HepG2 (cell line): ENCODE data around the gene ANAPC16. TPM values are rescaled to one million over a fixed set of nuclear protein-coding genes. Genes with fewer than 3 reads are reported as not detected.
A peak's percentile ranks its signal among the peaks of the same experiment; 100 is the strongest.

Experiments
- AGO2 ChIP-seq: fragments of 200-400 bp; formaldehyde crosslinking; optimal IDR thresholded peaks from 2 replicates; pipeline ENCODE3; 2017; ENCODE audit warnings: mild to moderate bottlenecking, low read depth, low read length, moderate library complexity
- CHD2 ChIP-seq: IDR thresholded peaks from 2 replicates; pipeline ENCODE4 v1.6.1; 2011; ENCODE audit warnings: low read depth, low read length, improper control_type of control experiment
- DPF2 ChIP-seq: sonication (generic); formaldehyde crosslinking; IDR thresholded peaks from 2 replicates; pipeline ENCODE4 v1.4.0; 2020; ENCODE audit warnings: mild to moderate bottlenecking, low read depth, missing genetic modification reagents, borderline replicate concordance
- ELF1 ChIP-seq: sonication (generic); formaldehyde crosslinking; IDR thresholded peaks from 2 replicates; pipeline ENCODE4 v1.4.0; 2020; ENCODE audit warnings: missing genetic modification reagents
- FOXP1 ChIP-seq, 2 experiments: fragments of 450-650 bp in 1 of 2; IDR thresholded peaks; 2 replicates each; pipeline ENCODE4 v1.6.1; 2017 to 2018; ENCODE audit warnings: antibody characterized with exemption in 1 of 2
- HDAC2 ChIP-seq: sonication (generic); formaldehyde crosslinking; IDR thresholded peaks from 2 replicates; pipeline ENCODE4 v1.4.0; 2020; ENCODE audit warnings: missing genetic modification reagents
- HOXD1 ChIP-seq: sonication (generic); formaldehyde crosslinking; IDR thresholded peaks from 2 replicates; pipeline ENCODE4 v1.5.0; 2020; ENCODE audit warnings: missing genetic modification reagents
- KLF15 ChIP-seq: sonication (generic); formaldehyde crosslinking; IDR thresholded peaks from 2 replicates; pipeline ENCODE4 v1.8.1; 2023; ENCODE audit warnings: borderline replicate concordance, mild to moderate bottlenecking, inconsistent platforms, missing genetic modification reagents, mixed read lengths
- KLF16 ChIP-seq, 2 experiments: sonication (generic) in 1 of 2; formaldehyde crosslinking in 1 of 2; IDR thresholded peaks; 2 replicates each; pipeline versions ENCODE4 v1.6.1 to v1.8.0; 2016 to 2023; ENCODE audit warnings: missing genetic modification reagents in 2 of 2, missing compliant biosample characterization in 1 of 2
- MIER2 ChIP-seq: IDR thresholded peaks from 2 replicates; pipeline ENCODE4 v1.6.1; 2016; ENCODE audit warnings: missing biosample characterization, missing genetic modification reagents
- NFRKB ChIP-seq: fragments of 450-650 bp; IDR thresholded peaks from 2 replicates; pipeline ENCODE4 v1.6.1; 2017
- PITX1 ChIP-seq: sonication (generic); formaldehyde crosslinking; IDR thresholded peaks from 2 replicates; pipeline ENCODE4 v1.5.1; 2020; ENCODE audit warnings: mild to moderate bottlenecking, missing genetic modification reagents
- RCOR2 ChIP-seq: IDR thresholded peaks from 2 replicates; pipeline ENCODE4 v1.6.1; 2016; ENCODE audit warnings: missing biosample characterization, missing genetic modification reagents
- SETDB1 ChIP-seq: sonication (generic); formaldehyde crosslinking; IDR thresholded peaks from 2 replicates; pipeline ENCODE4 v1.5.1; 2020; ENCODE audit warnings: missing genetic modification reagents, mild to moderate bottlenecking, borderline replicate concordance
- SP1 ChIP-seq, 2 experiments: fragments of 450-650 bp in 1 of 2; sonication (generic) in 1 of 2; formaldehyde crosslinking in 1 of 2; IDR thresholded peaks; 2 replicates each; pipeline versions ENCODE4 v1.4.0 to v1.6.1; 2016 to 2020; ENCODE audit warnings: missing genetic modification reagents in 1 of 2
- ZNF282 ChIP-seq: fragments of 450-650 bp; IDR thresholded peaks from 2 replicates; pipeline ENCODE4 v1.6.1; 2018; ENCODE audit not compliant: partially characterized antibody
- ZNF543 ChIP-seq: sonication (generic); formaldehyde crosslinking; IDR thresholded peaks from 2 replicates; pipeline ENCODE4 v1.4.0; 2020; ENCODE audit warnings: mild to moderate bottlenecking, missing genetic modification reagents
- ZNF569 ChIP-seq: sonication (generic); formaldehyde crosslinking; IDR thresholded peaks from 2 replicates; pipeline ENCODE4 v1.5.0; 2020; ENCODE audit warnings: mild to moderate bottlenecking, missing genetic modification reagents, moderate library complexity, borderline replicate concordance
- ZNF891 ChIP-seq: sonication (generic); formaldehyde crosslinking; IDR thresholded peaks from 2 replicates; pipeline ENCODE4 v1.5.0; 2020; ENCODE audit warnings: mild to moderate bottlenecking, missing genetic modification reagents
- polyA plus RNA-seq, 8 experiments: library from polyadenylated mRNA; depleted of rRNA in 3 of 8; stranded (reverse) in 7 of 8; unstranded in 1 of 8; fragments of >200 nt; fragmentation: Illumina TruSeq in 4 of 8; extraction: Trizol in 4 of 8; gene quantifications; 2 replicates each; pipeline versions ENCODE4 v1.2.1 to v1.2.3, GENCODE V29; 2011 to 2016; ENCODE audit warnings: low read depth in 4 of 8, missing spikeins in 1 of 8, mixed read lengths in 1 of 8; ENCODE audit not compliant: insufficient read depth in 1 of 8
- total RNA-seq, 5 experiments: library from RNA; depleted of rRNA; stranded (reverse); fragments of >200 nt; fragmentation: Illumina TruSeq; extraction: Trizol; gene quantifications; 2 replicates each; pipeline ENCODE4 v1.2.3, GENCODE V29; 2016; ENCODE audit warnings: low read depth in 1 of 5
- TF ChIP-seq, protein P1 (sequence below): fragments of 450-650 bp; IDR thresholded peaks from 2 replicates; pipeline ENCODE4 v1.6.1; 2017; ENCODE audit warnings: mild to moderate bottlenecking
- TF ChIP-seq, protein P2 (sequence below): sonication (generic); formaldehyde crosslinking; IDR thresholded peaks from 2 replicates; pipeline ENCODE4 v1.5.0; 2020; ENCODE audit warnings: mild to moderate bottlenecking, missing genetic modification reagents, borderline replicate concordance
- TF ChIP-seq, protein P3 (sequence below): sonication (generic); formaldehyde crosslinking; conservative IDR thresholded peaks from 2 replicates; pipeline ENCODE4 v1.8.0; 2022; ENCODE audit warnings: mild to moderate bottlenecking, moderate library complexity, missing genetic modification reagents

The ANAPC16 gene
- total and polyA plus RNA-seq, 2 of the 13 experiments (the other 11 are each of a cell fraction or from before 2014, with no cell fraction given): 74.8 to 89.4 TPM

DNA sequence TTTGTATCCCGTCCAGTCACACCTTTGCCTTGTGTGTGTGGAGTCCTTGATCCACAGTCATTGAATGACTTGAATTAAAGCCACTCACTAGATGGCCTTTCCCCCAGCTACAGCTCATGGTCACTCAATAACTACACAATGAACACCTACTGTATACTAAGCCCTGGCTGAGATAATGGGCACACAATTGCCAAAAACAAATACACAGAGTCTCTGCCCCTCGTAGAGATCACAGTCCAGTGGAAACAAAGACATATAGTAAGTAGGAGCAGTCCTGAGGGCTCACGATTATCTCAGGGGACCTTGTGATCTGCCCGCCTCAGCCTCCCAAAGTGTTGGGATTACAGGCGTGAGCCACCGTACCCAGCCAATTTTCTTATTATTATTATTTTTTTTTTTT, 35.8 kb downstream of the ANAPC16 start (continued):
- TF ChIP-seq SETDB1 (CRISPR knock-in tag) (no peak), PITX1 (peak; percentile 85), KLF15 (no peak), HOXD1 (CRISPR knock-in tag) (no peak), ELF1 (no peak), CHD2 (no peak), NFRKB (no peak), FOXP1 (IDR thresholded peaks at IDR 0.05) (no peak), FOXP1 (CRISPR knock-in tag; IDR thresholded peaks at IDR 0.05) (peak; percentile 84), ZNF543 (no peak), ZNF282 (no peak), DPF2 (CRISPR knock-in tag) (peak; percentile 64; the same call in 1 of the 2 replicates), MIER2 (CRISPR knock-in tag) (0 out of 2 replicates have a peak, but pooled peaks have one; percentile 38), SP1 (IDR thresholded peaks at IDR 0.05) (no peak), SP1 (CRISPR knock-in tag; IDR thresholded peaks at IDR 0.05) (no peak), RCOR2 (peak; percentile 45; the same call in 1 of the 2 replicates), ZNF891 (CRISPR knock-in tag) (no peak), KLF16 (CRISPR knock-in tag; IDR thresholded peaks at IDR 0.05) (peak in 1 of 2 experiments; percentile 48; a peak in 1 of 4 replicates), ZNF569 (CRISPR knock-in tag) (no peak), HDAC2 (CRISPR knock-in tag) (peak; percentile 78), AGO2 (no peak)
- TF ChIP-seq, protein P1, sequence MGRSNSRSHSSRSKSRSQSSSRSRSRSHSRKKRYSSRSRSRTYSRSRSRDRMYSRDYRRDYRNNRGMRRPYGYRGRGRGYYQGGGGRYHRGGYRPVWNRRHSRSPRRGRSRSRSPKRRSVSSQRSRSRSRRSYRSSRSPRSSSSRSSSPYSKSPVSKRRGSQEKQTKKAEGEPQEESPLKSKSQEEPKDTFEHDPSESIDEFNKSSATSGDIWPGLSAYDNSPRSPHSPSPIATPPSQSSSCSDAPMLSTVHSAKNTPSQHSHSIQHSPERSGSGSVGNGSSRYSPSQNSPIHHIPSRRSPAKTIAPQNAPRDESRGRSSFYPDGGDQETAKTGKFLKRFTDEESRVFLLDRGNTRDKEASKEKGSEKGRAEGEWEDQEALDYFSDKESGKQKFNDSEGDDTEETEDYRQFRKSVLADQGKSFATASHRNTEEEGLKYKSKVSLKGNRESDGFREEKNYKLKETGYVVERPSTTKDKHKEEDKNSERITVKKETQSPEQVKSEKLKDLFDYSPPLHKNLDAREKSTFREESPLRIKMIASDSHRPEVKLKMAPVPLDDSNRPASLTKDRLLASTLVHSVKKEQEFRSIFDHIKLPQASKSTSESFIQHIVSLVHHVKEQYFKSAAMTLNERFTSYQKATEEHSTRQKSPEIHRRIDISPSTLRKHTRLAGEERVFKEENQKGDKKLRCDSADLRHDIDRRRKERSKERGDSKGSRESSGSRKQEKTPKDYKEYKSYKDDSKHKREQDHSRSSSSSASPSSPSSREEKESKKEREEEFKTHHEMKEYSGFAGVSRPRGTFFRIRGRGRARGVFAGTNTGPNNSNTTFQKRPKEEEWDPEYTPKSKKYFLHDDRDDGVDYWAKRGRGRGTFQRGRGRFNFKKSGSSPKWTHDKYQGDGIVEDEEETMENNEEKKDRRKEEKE: no peak
- TF ChIP-seq, protein P2, sequence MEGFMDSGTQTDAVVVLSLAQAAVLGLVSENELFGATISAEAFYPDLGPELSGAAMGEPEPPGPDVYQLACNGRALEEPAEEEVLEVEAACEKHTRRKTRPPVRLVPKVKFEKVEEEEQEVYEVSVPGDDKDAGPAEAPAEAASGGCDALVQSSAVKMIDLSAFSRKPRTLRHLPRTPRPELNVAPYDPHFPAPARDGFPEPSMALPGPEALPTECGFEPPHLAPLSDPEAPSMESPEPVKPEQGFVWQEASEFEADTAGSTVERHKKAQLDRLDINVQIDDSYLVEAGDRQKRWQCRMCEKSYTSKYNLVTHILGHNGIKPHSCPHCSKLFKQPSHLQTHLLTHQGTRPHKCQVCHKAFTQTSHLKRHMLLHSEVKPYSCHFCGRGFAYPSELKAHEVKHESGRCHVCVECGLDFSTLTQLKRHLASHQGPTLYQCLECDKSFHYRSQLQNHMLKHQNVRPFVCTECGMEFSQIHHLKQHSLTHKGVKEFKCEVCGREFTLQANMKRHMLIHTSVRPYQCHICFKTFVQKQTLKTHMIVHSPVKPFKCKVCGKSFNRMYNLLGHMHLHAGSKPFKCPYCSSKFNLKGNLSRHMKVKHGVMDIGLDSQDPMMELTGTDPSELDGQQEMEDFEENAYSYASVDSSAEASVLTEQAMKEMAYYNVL (CRISPR knock-in tag): no peak
- TF ChIP-seq, protein P3, sequence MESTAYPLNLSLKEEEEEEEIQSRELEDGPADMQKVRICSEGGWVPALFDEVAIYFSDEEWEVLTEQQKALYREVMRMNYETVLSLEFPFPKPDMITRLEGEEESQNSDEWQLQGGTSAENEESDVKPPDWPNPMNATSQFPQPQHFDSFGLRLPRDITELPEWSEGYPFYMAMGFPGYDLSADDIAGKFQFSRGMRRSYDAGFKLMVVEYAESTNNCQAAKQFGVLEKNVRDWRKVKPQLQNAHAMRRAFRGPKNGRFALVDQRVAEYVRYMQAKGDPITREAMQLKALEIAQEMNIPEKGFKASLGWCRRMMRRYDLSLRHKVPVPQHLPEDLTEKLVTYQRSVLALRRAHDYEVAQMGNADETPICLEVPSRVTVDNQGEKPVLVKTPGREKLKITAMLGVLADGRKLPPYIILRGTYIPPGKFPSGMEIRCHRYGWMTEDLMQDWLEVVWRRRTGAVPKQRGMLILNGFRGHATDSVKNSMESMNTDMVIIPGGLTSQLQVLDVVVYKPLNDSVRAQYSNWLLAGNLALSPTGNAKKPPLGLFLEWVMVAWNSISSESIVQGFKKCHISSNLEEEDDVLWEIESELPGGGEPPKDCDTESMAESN (CRISPR knock-in tag): no peak
